Stimulated activated CD8-positive, alpha-beta memory T cell treated with anti-CD3 and anti-CD28 coated beads, Interleukin-4, amount 100 ng/mL, for 48 hours (primary cell): ENCODE data around the gene AGK.
A peak's percentile ranks its signal among the peaks of the same experiment; 100 is the strongest.

Source experiments
- DNase-seq: peaks from one replicate; pipeline ENCODE4 v3.0.0-alpha.2; 2020

AGK gene

GRCh38 chr7:141551094-141551781, at the start of gene AGK:
Gene AGK, plus strand, starts transcription at chr7:141551410. Its CDS starts 4,057 bp downstream, at chr7:141555467.
- DNase-seq: peak; percentile 87

- no peak for DNase-seq
These were observed 49.8 kb upstream of the AGK start for GRCh38 chr7:141501451-141501850.

DNA sequence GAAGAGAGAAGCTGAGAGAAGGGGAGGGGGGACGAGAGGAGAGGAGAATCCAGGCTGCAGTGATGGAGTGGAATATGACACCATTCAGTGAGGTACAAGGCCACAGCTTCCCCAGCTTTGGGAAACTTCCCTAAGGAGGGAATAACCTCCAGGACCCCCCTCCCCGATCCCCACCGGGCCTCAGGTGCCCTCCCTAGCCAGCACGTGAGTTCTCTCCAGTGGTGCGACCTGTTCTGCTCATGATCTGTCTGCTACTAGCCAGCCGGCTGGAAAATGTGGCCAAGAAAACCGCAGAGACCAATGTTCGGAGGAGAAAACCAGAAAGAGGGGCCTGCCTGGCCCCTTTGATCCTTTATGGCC, 39.9 kb upstream of the AGK start:
- DNase-seq: peak; percentile 33

GRCh38 chr7:141511676-141512396, 39.4 kb upstream of the AGK start:
- DNase-seq: peak; percentile 27

- no peak for DNase-seq
These were observed 38.6 kb upstream of the AGK start for GRCh38 chr7:141512597-141512996.

- no peak for DNase-seq
These were observed 37.5 kb upstream of the AGK start for GRCh38 chr7:141513720-141514119.

DNA sequence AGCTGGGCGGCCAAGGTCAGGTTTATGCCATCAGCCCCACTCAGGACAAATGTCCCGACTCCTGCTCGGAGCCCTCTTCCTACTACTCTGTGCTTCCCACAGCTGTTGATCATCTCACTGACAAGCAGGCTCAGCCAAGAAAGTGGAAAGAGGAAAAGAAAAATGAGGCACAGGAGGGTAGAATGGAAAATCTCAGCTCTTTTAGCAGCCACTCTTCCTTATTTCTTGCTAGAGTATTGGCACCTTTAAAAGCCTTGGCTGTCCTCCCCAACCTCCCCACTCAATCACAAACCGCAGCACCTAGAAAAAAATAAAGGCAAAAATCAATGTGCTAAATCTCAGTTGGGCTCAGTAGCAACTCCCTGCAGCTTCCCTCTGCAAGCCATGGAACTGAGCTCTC, 35.3 kb upstream of the AGK start:
- DNase-seq: no peak

DNA sequence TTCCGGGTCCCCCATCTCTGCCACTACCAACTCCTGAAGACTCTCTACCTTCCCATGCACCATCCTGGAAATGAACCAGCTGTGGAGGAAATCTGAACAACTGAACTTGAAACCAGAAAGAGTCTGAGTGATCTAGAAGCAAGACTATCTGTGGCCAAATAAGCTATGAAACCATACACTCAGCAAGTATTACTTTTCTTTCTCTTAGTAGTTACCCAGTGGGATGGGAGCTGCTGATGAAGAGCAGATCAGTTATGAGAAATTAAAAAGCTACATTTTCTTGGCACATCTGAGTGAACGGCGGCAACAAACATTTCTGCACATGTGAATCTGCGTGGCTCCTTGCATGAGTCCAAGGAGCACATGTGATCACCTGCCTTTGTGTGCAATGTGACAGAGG, 31.6 kb upstream of the AGK start:
- no peak for DNase-seq

DNA sequence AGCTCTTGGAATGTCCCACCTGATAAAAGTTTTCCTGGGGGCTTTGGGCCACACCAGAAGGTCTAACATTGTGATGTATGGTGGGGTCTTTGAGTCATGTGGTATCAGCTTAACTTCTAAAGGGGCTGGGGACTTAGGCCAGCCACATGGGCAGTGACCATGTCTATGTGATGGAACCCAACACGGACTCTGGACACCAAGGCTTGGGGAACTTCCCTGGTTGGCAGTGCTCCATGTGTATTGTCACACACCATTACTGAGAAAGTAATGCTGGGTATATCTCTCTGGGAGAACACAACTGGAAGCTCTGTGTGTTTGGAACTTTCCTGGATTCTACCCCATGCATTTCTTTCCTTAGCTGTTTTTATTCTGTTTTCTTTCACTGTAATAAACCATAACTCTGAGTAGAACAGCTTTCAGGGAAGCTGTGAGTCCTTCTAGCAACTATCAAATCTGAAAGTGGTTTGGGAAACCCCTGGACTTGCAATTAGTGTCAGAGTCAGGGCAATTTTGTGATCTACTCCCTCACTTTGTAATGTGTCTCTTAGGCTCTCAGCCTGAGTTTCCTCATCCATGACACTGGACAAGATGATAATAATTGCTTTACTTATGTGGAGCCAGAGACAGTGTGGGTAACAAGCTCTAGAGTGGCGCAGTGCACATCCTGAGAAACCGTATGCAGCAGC, 28.4 kb upstream of the AGK start:
- DNase-seq: no peak

GRCh38 chr7:141525973-141526514, 25.2 kb upstream of the AGK start:
- DNase-seq: no peak

DNA sequence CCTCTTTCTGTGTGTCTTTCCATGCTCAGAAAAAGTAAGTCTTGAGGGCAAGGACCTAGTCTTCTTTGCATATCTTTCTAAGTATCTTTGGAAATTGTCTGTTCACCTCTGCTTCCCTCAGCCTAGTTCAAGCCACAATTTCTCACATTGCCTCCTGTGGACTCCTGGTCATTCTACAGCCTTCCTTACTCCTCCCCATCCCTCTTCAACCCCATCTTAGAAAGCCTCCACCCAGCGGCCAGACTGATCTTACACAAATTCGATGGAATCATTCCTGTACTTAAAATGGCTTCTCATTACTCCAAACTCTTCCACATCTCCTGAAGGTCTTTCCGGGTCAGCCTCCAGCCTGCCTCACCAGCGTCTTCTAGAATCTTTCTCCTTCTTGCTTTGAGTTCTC, 24.1 kb upstream of the AGK start:
- no peak for DNase-seq

GRCh38 chr7:141528399-141528798, 22.8 kb upstream of the AGK start:
- no peak for DNase-seq

- DNase-seq: peak; percentile 77
These were observed 17.9 kb upstream of the AGK start for GRCh38 chr7:141533149-141533949.

DNA sequence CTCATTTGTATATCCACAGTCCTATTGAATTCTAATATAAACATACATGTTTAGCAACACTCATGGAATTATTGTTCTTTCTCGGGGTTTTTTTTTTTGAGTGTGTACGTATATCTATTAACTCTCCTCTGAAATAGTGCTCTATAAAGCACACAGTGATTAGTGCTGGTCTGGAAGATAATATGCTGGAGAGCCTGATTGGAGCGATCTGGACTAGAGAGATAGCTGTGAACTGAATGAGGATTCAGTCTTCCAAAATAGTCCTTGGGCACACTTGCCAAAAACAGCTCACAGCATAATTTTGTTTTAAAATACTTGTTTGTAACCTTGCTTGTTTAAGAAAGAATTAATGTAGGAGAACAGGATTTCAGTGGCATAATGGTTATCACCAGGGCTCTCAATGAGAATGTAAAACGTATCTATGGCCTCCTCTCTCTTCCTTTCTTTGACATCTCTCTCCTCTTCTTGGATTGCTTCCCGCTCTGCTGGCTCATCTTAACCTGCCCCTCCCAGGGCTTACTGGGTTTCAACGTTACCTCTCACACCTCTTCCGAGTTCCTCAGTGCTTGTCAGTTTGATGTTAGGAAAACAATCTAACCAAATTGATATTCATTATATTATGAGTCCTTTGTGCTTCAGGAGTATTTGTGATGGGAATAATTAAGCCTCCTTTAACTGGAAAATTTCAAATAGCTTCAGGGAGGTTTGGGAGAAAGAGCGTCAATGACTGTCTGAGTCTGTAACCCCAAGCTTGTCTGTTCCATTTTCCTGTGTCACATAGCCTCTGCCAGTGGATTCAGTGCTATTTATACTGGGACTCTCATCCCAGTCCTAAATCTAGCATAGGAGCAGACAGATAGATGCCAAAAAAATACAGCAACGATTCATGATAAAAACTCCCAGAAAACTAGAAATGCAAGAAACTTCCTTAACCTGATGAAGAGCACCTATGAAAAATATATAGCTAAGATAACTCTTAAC, 16.2 kb upstream of the AGK start:
- no peak for DNase-seq

GRCh38 chr7:141537906-141538305, 13.3 kb upstream of the AGK start:
- no peak for DNase-seq

GRCh38 chr7:141541375-141541774, 9.8 kb upstream of the AGK start:
- no peak for DNase-seq

DNA sequence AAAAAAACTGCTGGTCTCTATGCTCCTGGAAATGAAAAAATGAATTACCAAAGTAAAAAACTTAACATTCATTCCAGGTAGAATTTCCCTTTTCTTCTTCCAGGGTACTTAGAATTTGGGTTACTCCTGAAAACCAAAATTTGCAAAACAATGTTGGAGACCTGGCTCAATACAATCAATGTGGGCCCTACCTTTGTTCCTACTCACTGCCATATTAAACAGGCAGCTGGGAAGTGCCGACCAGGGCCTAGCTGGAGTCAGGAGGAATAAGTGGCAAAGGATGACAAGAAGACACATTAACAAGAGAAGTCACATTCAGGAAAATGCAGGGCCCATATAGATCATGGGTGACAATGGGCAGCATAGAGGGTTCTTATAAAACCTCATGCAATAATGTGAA, 6.4 kb upstream of the AGK start:
- no peak for DNase-seq

DNA sequence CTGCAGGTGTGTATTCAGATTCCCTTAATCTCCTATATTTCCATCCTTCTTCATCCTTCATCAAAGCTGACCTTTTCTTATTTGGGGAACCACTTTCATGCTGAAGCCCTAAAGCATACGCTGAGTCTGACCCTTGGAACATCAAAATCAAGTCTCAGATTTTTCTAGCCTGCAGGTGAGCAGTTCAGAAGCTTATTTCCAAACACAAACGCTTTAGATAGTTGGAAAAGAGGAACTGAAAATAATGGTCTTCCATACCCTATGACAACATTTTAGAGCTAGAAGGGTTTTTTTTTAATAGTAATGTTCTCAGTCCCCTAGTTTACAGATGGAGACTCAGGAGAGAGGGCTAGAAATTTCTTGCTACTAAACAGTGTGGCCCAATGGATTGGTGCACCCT, 1.6 kb upstream of the AGK start:
- no peak for DNase-seq

GRCh38 chr7:141550386-141551093, 670 bp upstream of the AGK start:
- peak; percentile 29 for DNase-seq

GRCh38 chr7:141551782-141552181, 572 bp downstream of the AGK start:
- DNase-seq: no peak

GRCh38 chr7:141557360-141557759, 6.2 kb downstream of the AGK start:
- no peak for DNase-seq
